HT-29 (cell line): ENCODE measurements around the gene ADORA2A. TPM values are rescaled to one million over a fixed set of nuclear protein-coding genes. Genes with fewer than 3 reads are reported as not detected.

Source experiments
- DNase-seq: peaks from one replicate; pipeline ENCODE4 v3.0.0-alpha.2; 2015; ENCODE audit warnings: low spot score
- total RNA-seq: library from RNA; depleted of rRNA; stranded (reverse); fragments of >200 nt; shearing (Covaris generic); gene quantifications from 2 replicates; pipeline ENCODE4 v1.2.3, GENCODE V29; 2014

Gene ADORA2A
- total RNA-seq, 1 experiment from 2014 or later: 0.36 TPM

DNA sequence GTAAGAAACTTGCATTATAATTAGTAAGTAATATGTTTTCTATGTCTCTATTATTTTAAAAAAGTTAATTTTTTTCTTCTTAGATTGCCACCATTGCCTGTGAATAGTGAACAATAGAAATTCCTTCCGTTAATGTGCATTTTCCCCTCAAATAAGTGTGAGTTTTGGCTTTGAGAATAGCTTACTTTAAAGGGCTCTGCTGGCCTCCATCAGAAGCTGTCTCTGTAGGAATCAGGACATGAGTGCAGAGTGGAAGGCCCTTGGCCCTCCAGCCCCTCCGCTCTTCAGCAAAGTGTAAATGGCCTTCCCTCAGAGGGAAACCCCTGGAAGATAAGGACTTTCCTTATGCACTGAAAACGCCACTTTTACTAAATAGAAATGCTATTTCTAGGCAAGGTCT is 24.1 kb upstream of the ADORA2A start:
- no peak for DNase-seq

- DNase-seq: no peak
Measured at GRCh38 chr22:24404561-24405275, 22.7 kb upstream of the ADORA2A start.

- DNase-seq: no peak
Measured at GRCh38 chr22:24405631-24406321, 21.6 kb upstream of the ADORA2A start.

GRCh38 chr22:24406322-24407277 is 20.8 kb upstream of the ADORA2A start:
- no peak for DNase-seq

GRCh38 chr22:24407278-24407665 is 20.1 kb upstream of the ADORA2A start:
- no peak for DNase-seq

DNA sequence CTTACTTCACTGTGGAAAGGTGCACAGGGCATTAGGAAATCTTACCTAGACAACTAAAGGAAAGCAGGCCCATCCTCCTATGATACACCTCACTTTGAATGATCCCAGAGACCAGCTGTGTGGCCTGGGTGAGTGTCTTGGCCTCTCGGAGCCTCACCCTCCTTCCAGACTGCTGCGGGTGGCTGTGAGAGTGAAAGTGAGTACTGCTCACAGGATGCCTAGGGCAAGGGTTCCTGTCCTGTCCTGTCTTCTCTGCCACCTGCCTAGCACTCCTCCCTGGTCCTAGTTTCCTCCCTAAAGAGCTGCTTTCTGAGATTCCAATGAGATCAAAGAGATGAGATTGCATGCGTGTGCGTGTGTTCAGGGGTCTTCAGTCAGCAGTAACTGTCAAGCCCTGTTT is 19.5 kb upstream of the ADORA2A start:
- DNase-seq: no peak

DNA sequence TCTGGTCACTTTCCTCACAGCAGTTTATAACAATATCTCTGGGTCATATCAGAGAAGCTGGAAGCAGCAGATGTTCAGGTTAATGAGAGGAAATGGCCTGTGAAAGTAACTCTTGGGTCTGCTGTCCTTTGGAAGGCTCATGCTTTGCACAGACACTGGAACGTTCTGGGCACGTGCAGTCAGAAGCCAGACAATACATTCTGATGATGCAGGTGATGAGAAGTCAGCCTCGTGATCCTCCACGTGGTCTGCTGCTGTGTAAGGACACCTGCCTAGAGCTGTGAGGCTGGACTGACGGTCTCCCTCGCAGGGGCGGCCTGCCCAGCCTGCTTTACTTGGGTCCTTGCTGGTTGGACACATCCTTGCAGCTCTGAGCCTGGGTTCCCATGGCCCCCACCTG is 18.8 kb upstream of the ADORA2A start:
- DNase-seq: no peak

DNA sequence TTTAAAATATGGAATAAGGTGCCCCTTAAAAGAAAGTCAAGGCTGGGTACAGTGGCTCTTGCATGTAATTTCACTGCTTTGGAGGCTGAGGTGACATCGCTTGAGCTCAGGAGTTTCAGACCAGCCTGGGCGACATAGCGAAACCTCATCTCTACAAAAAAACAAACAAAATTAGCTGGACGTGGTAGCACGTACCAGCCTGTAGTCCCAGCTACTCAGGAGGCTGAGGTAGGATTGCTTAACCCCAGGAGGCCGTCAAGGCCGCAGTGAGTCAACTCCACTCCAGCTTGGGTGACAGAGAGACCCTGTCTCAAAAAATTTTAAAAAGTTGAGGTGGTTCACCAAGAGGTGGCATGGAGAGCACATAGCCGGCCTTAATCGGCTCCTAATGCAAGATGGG is 17.7 kb upstream of the ADORA2A start:
- DNase-seq: no peak

DNA sequence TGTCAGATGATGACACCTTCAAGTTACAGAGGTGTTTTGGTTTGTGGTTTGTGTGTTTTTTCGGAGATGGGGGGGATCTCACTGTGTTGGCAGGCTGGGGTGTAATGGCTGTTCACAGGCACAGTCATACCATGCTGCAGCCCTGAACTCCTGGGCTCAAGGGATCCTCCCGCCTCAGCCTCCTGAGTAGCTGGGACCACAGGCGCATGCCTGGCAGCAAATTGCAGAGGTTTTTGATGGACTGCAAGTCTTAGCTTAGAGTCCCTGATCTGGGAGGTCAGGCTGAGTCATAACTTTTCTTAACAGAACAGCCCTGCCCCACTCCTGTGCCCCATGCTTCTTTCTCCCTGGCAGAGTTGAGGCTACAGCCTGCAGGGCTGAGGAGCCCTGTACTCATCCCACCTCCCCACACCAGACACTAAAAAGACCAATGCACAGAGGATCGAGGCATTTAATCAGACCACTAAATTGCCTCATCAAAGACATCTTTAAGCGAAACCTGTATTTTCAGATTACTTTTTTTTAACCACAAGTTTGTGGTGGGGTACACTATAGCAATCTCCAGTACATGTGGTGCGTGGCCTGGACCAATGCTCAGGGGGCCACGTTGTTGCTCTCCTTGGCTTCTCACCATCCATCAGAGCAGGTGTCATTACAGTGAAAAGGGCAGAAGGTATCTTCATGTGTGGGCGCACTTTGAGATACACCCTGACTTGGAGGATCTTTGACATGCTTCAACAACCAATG is 17.1 kb upstream of the ADORA2A start:
- no peak for DNase-seq

GRCh38 chr22:24411256-24412004 is 16.0 kb upstream of the ADORA2A start:
- DNase-seq: no peak

DNA sequence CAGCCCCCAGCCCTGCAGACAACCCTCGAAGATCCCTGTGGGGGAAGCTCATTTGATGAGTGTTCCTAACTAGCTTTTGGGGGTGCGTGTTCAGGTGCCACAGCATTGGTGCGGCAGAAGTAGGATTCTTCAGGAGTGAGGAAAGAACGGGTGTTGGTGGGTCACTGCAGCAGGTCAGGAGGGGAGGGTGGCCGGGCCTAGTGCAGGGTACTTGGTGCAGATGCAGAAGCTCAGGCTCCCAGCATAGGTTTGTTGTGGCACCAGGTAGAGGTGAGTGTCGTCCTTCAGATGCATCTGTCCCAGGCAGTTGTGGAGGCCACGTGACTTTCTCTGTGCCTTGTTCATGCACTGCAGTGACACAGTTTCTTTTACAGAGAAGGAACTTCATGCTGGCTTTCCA is 15.1 kb upstream of the ADORA2A start:
- no peak for DNase-seq

DNA sequence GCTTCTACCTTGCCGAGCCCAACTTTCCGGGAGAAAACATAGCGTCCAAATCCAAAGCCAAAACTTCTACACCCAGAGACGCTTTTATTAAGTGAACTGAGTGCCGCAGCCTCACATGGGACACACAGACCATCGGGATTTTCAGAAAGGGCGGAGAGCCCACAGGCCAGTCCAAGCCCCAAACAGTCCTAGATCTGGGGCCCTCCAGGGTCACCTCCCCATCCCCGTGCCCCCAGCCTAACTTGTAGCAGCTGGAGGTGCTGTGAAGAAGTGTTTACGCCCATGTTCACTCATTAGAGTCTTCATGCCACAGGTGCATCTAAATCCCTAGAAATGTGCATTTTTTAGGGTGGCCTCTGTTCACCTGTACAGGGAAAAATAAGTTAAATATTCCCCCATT is 14.1 kb upstream of the ADORA2A start:
- DNase-seq: no peak

GRCh38 chr22:24413736-24414385 is 13.5 kb upstream of the ADORA2A start:
- DNase-seq: no peak

DNA sequence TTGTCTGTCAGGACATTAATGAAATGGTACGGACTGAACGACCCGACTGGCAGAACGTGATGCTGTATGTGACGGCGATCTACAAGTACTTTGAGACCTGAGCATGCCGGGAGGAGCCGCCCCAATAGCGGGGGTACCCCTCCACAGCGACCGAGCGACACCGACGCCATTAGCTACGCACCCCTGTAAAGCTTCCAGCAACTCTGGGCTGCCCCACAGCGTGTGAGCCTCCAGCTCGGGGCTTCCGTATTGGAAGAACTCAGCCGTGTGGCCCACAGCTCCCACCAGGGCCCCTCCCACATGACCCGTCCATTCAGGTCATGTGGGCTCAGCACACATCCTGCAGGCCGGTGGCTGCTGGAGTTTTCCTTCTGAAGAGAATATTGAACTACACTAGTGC is 12.9 kb upstream of the ADORA2A start:
- DNase-seq: no peak

DNA sequence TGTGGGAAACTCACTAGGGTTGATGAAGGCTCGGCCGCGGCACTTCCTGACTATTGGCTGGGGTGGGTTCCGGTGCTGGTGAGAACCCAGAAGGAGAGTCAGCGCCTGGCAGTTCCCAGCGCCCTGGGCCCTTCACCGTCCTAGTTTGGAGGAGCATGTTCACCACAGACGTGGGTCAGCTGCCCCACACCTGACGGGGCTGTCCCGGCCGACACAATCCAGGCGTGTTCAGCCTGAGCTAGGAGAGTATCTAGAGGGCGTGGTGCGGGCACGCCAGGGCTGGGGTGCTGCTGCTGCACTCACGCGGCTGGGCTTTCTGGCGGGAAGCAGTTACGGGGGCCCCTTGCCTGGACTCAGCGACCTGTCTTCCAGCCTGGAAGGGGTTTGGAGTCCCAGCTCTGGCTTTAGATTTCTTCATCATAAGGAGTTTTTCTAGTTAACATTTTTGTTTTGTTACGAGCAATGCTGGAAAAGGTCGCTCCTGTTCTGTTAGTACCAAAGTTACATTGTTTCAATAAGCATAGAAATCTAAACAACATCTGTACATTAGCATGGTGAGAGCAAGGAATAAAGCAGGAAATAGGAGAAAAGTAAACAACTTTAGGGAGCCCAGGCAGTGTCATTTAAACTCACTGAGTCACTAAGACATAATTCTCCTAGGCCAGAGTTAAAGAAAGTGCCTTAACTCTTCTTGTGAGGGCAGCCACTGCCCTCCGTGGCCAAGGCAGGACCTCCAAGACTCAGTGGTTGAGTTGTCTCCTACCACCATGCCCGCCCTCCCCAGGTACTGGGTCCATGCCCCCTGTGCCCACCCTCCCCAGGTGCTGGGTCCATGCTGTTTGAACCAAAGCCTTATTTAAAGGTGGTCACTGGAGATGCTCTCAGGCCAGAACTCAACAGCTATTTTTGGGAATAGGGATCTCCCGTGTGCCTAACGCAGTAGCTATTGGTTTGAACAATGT is 12.1 kb upstream of the ADORA2A start:
- no peak for DNase-seq

GRCh38 chr22:24416095-24416494 is 11.3 kb upstream of the ADORA2A start:
- DNase-seq: no peak

DNA sequence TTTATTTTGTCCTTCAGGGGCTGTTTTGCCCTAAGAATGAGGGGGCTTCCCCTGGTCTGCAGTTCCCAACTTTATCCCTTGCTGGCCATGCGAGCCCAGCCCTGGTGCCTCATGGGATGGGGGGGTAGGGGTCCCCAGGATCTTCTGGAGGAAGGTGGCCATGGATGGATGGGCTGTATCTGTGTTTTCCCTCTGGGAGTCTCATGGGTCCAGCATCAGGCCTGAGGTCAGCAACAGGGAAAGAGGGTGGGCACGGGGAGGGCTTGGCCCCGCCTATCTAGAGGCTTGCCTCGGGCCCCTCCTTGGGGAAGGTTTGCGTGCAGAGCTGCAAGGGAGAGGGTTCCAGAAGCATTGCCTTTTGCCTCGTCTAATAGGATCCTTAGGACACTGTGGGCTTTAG is 10.8 kb upstream of the ADORA2A start:
- DNase-seq: no peak

- no peak for DNase-seq
Measured at GRCh38 chr22:24417200-24417599, 10.2 kb upstream of the ADORA2A start.
